GM10248 (cell line): ENCODE measurements around the gene PCBP4.
A peak's percentile ranks its signal among the peaks of the same experiment; 100 is the strongest.

ENCODE experiments used
- CTCF ChIA-PET: fragments of 300-600 bp; sonication (Branson Sonifier 250); formaldehyde crosslinking; extraction: SDS; loops from one replicate; lab custom pipeline; 2021; ENCODE audit warnings: antibody characterized with exemption; lab: Yijun Ruan, JAX
- POLR2A ChIA-PET: fragments of 350-650 bp; sonication (Branson Sonifier 250); formaldehyde crosslinking; extraction: SDS; loops from one replicate; lab custom pipeline; 2020; ENCODE audit warnings: antibody characterized with exemption; lab: Yijun Ruan, JAX
- DNase-seq: peaks from one replicate; pipeline ENCODE4 v3.0.0; 2012; ENCODE audit errors: extremely low spot score
- CTCF ChIP-seq: IDR thresholded peaks from 2 replicates; pipeline ENCODE4 v1.5.1; 2012; ENCODE audit warnings: mild to moderate bottlenecking, low read depth; ENCODE audit errors: extremely low read depth, missing control alignments, control extremely low read depth

The PCBP4 gene

GRCh38 chr3:51977446-51978142 lies 10.3 kb upstream of the PCBP4 start:
- ChIA-PET POLR2A (interaction anchor here (1.8 kb wide), 1 partner anchor 10 kb away, joined by 4 read pairs; no protein-coding TSS in a partner anchor), CTCF (interaction anchor here (1.8 kb wide), 1 partner anchor 36 kb away, joined by 5 read pairs; the partner anchor contains the start of gene RRP9)
- TF ChIP-seq CTCF, result no peak
- no peak for DNase-seq

- CTCF ChIA-PET, result interaction anchor here (1.3 to 3.6 kb wide), 4 partner anchors 7 to 31 kb away, joined by 5 to 64 read pairs (median 26); partner anchors contain the start of gene ACY1
- POLR2A ChIA-PET, result interaction anchor here (1.8 kb wide), 1 partner anchor 11 kb away, joined by 4 read pairs; no protein-coding TSS in a partner anchor
- no peak for DNase-seq
Measured at GRCh38 chr3:51975852-51976549, 8.7 kb upstream of the PCBP4 start.

GRCh38 chr3:51974963-51975851 lies 8.0 kb upstream of the PCBP4 start, which contains the start of gene ABHD14A:
Gene ABHD14A, plus strand, starts transcription at chr3:51975064. Its CDS starts 72 bp downstream, at chr3:51975136.
- peak; percentile 92 for DNase-seq
- POLR2A ChIA-PET, result interaction anchor here (1.8 kb wide), 1 partner anchor 12 kb away, joined by 4 read pairs; no protein-coding TSS in a partner anchor
- no peak for TF ChIP-seq CTCF
- CTCF ChIA-PET, result interaction anchor here (0.7 to 3.6 kb wide), 10 partner anchors 8 to 66 kb away, joined by 3 to 64 read pairs (median 9); partner anchors contain the start of genes ACY1, PARP3 and RRP9

More at GRCh38 chr3:51975852-51976549, 8.7 kb upstream of the PCBP4 start:
- no peak for TF ChIP-seq CTCF

GRCh38 chr3:51974277-51974962 lies 7.2 kb upstream of the PCBP4 start:
- DNase-seq, result no peak
- CTCF ChIA-PET, result interaction anchor here (0.7 to 3.6 kb wide), 26 partner anchors 9 to 1728 kb away, joined by 3 to 64 read pairs (median 5); partner anchors contain the start of genes ACY1, DUSP7, GPR62 and PARP3
- POLR2A ChIA-PET, result interaction anchor here (0.8 to 1.5 kb wide), 4 partner anchors 8 to 31 kb away, joined by 3 to 7 read pairs (median 4); partner anchors contain the start of gene RPL29
- no peak for TF ChIP-seq CTCF

GRCh38 chr3:51971350-51971749 lies 4.1 kb upstream of the PCBP4 start:
- CTCF ChIA-PET, result interaction anchor here (0.8 to 6.0 kb wide), 4 partner anchors 10 to 29 kb away, joined by 3 to 40 read pairs (median 10); partner anchors contain the start of genes ACY1, PARP3 and RRP9
- POLR2A ChIA-PET, result no interaction called here
- no peak for DNase-seq
- no peak for TF ChIP-seq CTCF
